ENCODE results near the gene NSUN6.

NSUN6 gene

GRCh38 chr10:18565006-18565405 lies 86.4 kb downstream of the NSUN6 start:
- no peak for DNase-seq (ENCODE audit: low spot score)
- H3K4me1 ChIP-seq (ENCODE audit: insufficient read depth, poor library complexity, severe bottlenecking), result no peaks in the 10 kb centered on the region
- TF ChIP-seq CTCF (IDR thresholded peaks at IDR 0.05; ENCODE audit: poor library complexity, severe bottlenecking), result no peak

GRCh38 chr10:18563003-18563726 lies 88.2 kb downstream of the NSUN6 start:
- Histone ChIP-seq H3K9me3 (ENCODE audit: severe bottlenecking) (no peaks in the 10 kb centered on the region), H3K27ac (ENCODE audit: poor library complexity, severe bottlenecking) (no peak overlapping the region)
- TF ChIP-seq CTCF (IDR thresholded peaks at IDR 0.05; ENCODE audit: poor library complexity, severe bottlenecking), result no peak

More at GRCh38 chr10:18565006-18565405, 86.4 kb downstream of the NSUN6 start:
- no peaks in the 10 kb centered on the region for H3K27me3 ChIP-seq (ENCODE audit: insufficient read depth, poor library complexity, severe bottlenecking)
- H3K27ac ChIP-seq (ENCODE audit: poor library complexity, severe bottlenecking), result no peak overlapping the region
- peaks cover 2% of the 10 kb centered on the region for H3K9me3 ChIP-seq (ENCODE audit: severe bottlenecking)
- no peaks in the 10 kb centered on the region for H3K36me3 ChIP-seq (ENCODE audit: low read depth)
- no peak for ATAC-seq (ENCODE audit: low read depth)
- H3K4me3 ChIP-seq (ENCODE audit: severe bottlenecking), result no peak overlapping the region

GRCh38 chr10:18561861-18562551 lies 89.4 kb downstream of the NSUN6 start:
- H3K27me3 ChIP-seq (ENCODE audit: insufficient read depth, poor library complexity, severe bottlenecking), result no peaks in the 10 kb centered on the region
- DNase-seq (ENCODE audit: low spot score) (no peak), ATAC-seq (ENCODE audit: low read depth) (no peak)
- no peak overlapping the region for H3K4me3 ChIP-seq (ENCODE audit: severe bottlenecking)
- no peaks in the 10 kb centered on the region for H3K36me3 ChIP-seq (ENCODE audit: low read depth)
- H3K9me3 ChIP-seq (ENCODE audit: severe bottlenecking), result no peaks in the 10 kb centered on the region
- H3K4me1 ChIP-seq (ENCODE audit: insufficient read depth, poor library complexity, severe bottlenecking), result no peaks in the 10 kb centered on the region
- no peak for TF ChIP-seq CTCF (IDR thresholded peaks at IDR 0.05; ENCODE audit: poor library complexity, severe bottlenecking)
- H3K27ac ChIP-seq (ENCODE audit: poor library complexity, severe bottlenecking), result no peak overlapping the region

More at GRCh38 chr10:18563003-18563726, 88.2 kb downstream of the NSUN6 start:
- ATAC-seq (ENCODE audit: low read depth) (no peak), DNase-seq (ENCODE audit: low spot score) (no peak)
- no peak overlapping the region for H3K4me3 ChIP-seq (ENCODE audit: severe bottlenecking)
- no peaks in the 10 kb centered on the region for H3K4me1 ChIP-seq (ENCODE audit: insufficient read depth, poor library complexity, severe bottlenecking)
- no peaks in the 10 kb centered on the region for H3K36me3 ChIP-seq (ENCODE audit: low read depth)
- no peaks in the 10 kb centered on the region for H3K27me3 ChIP-seq (ENCODE audit: insufficient read depth, poor library complexity, severe bottlenecking)

GRCh38 chr10:18557960-18558359 lies 93.4 kb downstream of the NSUN6 start:
- Histone ChIP-seq H3K4me3 (ENCODE audit: severe bottlenecking) (no peak overlapping the region), H3K27me3 (ENCODE audit: insufficient read depth, poor library complexity, severe bottlenecking) (no peaks in the 10 kb centered on the region), H3K27ac (ENCODE audit: poor library complexity, severe bottlenecking) (no peak overlapping the region), H3K36me3 (ENCODE audit: low read depth) (no peaks in the 10 kb centered on the region), H3K4me1 (ENCODE audit: insufficient read depth, poor library complexity, severe bottlenecking) (no peaks in the 10 kb centered on the region), H3K9me3 (ENCODE audit: severe bottlenecking) (no peaks in the 10 kb centered on the region)
- DNase-seq (ENCODE audit: low spot score), result no peak
- no peak for TF ChIP-seq CTCF (IDR thresholded peaks at IDR 0.05; ENCODE audit: poor library complexity, severe bottlenecking)
- no peak for ATAC-seq (ENCODE audit: low read depth)

All from RWPE2 (cell line).